GM19328 (cell line): ENCODE data around the gene UNC13D.
"Not testable (repeated sequence)": the region's sequence is repeated elsewhere in the genome, so short reads cannot be mapped to it uniquely, and the experiment has no call there.

ENCODE experiments used
- ATAC-seq: cut with Tn5 transposase; IDR thresholded peaks from one replicate; pipeline ENCODE4 v1.9.1; 2021; ENCODE audit warnings: mild to moderate bottlenecking, moderate library complexity; ENCODE audit not compliant: unreplicated experiment

Gene UNC13D

DNA sequence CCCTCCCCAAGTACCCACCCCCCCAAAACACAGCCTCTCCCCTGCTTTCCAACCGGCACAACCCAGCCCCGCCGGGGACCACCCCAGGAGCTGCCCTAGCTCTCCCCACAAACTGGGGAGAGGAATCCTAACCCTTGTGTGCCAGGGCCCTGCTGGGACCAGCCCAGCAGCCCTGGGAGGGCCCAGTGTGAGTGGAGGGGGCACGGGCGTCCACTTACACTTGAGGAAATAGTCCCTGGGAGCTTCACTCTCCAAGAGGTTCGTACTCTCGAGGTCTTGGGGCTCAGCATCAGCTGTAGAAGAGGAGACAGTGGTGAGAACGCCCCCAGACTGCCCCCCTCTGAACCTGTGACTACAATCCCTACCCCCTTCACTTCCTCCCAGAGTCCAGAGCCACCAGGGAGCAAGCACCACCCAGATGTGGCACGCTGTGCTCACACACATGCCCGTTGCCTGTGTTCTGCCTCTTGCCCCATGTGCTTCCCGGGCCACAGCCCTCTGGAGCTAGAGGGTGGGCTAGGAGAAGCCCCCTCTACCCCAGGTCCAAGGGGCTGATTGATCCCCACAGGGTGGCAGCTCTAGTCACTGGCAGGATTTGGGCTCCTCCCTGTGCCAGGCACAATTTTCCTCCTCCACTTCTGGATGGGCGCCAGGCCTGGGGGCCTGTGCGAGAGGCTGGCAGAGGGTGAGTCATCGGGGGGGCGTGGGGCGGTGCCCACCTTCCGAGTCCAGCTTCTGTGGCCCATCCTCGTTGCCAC, 31.2 kb upstream of the UNC13D start:
- no peak for ATAC-seq

DNA sequence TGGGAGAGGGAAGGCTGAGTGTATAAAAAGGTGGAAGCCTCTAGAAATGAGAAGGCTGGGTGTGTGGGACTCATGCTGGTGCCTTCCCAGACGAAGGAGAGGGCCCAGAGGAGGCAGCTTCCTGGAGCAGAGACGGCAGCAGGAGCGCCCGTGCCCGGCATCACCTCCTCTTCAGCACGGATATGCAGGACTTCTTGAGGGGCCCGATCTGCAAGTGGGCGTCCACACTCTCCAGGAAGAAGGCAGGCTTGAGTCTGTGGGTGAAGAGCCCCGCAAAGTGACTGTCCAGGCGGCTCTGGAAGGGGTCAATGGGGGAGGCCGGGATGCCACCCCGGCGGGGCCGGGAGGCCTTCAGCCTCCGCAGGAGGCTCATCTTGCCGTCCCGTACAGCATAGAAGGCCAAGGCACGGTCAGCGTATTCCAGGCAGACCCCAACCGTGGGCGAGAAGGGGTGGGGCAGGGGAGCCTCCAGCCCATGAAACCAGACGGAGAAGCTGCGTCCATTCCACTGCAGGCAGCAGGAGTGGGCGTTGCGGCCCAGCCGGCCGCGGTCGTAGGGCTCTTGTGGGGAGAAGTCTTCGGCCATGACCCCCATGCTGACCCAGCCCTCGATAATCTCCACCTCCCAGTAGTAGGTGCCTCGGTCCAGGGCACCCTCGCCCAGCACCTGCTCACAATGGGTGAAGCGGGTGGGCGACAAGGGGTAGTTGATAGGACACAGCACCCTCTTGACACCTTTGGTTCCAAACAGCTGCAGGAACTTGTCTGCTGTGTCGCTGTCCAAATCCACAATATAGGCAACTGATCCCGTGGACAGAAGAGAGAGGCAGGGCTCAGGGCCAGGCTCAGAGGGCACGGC, 30.3 kb upstream of the UNC13D start:
- ATAC-seq, result no peak

DNA sequence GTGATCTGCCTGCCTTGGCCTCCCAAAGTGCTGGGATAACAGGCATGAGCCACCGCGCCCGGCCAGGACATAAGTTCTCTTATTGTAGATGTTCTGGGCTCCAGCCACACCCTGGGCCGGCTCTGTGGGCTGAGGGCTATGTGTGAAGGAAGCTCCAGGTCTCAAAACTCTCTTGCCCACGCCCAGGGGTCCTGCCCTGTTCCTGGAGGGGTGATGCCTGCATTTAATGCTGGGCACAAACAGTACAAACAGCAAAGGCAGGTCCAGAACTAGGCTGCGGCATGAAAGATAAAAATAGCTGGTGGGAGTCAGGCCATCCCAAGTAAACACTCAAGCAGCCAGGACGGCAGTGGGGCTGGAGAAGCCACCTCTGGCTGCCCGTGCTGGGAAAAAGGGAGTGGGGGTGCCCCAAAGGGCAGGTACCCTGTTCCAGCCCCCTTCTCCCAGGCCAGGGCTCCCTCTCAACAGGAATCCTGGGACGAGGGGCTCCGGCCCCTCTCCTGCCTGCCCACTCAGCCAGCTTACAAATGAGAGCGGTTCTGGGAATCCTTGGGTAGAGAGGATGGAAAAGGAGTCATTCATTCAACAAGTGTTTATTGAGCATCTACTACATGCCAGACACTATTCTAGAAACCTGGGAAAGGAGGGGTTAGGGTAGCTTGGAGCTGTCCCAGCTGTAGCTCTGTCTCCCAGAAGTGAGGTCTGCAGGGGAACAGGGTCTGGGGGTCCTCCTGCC, 29.6 kb upstream of the UNC13D start:
- ATAC-seq, result no peak

DNA sequence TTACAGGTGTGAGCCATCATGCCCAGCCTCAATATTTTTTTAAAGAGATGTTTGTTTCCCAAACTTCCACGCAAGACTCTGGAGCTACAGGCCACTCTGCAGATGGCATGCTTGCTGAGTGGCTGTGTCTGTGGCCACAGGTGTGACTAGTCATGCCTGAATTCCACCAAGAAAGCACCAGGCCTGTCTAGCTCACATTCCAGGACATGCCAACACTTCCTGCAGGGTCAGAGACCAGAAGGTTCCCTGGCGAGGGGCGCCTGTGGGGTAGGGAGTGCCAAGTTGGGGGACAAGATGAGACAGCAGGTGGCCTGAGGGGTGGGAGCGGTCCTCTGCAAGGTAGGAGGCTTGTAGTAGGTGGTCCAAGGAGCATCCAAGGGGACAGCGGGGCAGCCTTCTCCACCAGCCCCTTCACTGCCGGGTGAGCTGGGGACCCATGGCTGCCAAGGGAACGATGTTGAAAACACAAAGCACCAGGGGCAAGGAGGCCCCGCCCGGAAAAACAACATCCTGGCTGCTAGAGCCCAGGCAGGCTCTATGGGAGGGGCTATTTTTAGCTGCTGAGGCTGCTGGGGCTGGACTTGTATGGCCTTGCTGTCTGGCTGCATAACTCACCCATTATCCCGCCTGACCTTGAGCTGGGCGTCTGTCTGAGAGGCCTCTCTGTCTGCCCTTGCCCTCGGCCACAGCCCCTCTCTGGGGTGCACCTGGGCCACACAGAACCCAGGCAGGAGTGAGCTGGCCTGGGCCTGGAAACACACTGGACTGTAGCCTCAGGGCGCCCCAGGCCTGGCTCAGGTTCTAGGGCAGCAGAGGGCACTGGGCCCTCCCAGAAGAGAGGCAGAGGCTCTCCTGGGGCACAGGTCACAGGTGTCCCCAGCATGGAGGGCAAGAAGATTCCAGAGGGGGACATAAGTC, 28.5 kb upstream of the UNC13D start:
- no peak for ATAC-seq

DNA sequence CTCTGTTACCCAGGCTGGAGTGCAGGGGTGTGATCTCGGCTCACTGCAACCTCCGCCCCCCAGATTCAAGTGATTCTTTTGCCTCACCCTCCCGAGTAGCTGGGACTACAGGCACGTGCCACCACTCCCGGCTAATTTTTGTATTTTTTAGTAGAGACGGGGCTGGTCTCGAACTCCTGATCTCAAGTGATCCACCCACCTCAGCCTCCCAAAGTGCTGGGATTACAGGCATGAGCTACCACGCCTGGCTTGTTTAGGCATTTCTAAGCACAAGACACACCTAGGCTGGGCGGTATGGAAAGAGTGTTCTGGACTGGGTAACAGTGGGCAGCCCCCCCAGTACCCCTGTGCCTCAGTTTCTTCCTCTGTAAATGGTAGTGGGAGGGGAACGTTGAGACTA, 26.0 kb upstream of the UNC13D start:
- ATAC-seq, result not testable (repeated sequence)

DNA sequence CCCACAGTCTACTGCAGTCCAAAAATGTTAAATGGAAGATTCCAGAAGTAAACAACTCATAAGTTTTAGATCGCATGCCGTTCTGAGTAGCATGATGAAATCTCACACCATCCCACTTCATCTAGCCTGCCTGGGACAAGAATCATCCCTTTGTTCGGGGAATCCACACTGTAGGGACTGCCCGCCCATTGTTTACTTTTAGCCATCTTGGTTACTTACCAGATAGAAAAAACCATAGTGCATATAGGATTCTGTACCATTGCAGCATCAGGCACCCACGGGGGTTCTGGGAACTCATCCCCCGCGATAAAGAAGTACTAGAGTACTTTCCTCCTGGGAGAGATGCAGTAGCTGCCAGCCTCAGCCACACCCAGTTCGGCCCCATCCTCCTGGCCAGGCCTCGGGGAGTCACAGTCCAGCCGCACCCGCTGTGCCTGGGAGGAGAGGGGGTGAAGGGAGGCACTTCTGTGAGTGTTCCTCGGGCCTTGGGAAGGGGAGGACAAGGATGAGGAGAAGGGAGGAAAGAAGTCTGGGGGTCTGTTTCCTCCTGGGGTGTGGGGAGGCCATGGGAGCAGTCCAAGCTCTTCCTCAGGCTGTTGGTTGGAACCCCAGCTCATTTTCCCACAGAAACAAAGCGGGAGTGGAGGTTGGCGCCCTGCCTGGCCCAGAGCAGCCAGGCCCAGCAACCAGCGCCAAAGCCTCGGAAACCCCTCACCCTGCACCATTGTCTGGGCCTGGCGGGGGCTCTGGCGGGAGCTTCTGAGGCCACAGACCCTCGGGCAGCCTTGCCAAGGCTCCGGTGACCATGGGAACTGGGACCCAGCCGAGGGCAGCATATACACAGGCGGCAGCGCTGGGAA, 25.3 kb upstream of the UNC13D start:
- ATAC-seq, result no peak

DNA sequence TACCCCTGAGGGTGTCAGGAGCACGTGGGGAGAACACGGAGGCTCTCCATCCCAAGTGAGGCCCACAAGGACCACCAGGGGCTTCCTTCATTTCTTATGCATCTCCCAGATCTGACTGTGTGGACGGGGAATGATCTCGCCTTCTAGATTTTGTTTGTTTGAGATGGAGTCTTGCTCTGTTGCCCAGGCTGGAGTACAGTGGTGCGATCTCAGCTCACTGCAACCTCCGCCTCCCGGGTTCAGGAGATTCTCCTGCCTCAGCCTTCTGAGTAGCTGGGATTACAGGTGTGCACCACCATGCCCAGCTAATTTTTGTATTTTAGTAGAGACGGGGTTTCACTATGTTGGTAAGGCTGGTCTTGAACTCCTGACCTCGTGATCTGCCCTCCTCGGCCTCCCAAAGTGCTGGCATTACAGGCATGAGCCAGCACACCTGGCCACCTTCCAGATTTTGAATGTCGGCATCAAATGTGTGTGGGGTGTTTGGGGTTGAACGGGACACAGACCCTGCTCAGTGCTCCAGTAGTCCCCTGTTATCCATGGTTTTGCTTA, 24.6 kb upstream of the UNC13D start:
- not testable (repeated sequence) for ATAC-seq

DNA sequence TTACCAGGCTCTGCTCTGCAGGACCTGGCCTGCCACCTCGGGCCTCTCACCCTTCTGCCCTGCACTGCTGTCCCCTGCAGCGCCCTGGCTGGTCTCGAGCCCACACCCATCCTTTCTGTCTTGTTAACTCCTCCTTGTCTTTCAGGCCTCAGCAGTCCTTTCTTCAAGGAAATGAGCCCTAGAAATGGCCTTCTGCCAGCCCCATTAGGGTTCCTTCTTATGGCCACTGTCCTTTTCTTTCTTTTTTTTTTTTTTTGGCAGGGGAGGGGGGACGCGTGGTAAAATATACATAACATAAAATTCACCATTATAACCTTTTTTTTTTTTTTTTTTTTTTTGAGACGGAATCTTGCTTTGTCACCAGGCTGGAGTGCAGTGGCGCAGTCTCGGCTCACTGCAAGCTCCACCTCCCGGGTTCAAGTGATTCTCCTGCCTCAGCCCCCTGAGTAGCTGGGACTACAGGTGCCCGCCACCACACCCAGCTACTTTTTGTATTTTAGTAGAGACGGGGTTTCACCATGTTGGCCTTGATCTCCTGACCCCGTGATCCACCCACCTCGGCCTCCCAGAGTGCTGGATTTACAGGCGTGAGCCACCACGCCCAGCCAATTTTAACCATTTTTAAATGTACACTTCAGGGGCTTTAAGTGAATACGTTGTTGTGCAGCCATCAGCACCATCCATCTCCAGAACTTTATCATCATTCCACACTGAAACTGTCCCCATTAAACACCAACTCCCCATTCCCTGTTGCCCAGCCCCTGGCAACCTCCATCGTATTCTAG, 21.4 kb upstream of the UNC13D start:
- not testable (repeated sequence) for ATAC-seq

DNA sequence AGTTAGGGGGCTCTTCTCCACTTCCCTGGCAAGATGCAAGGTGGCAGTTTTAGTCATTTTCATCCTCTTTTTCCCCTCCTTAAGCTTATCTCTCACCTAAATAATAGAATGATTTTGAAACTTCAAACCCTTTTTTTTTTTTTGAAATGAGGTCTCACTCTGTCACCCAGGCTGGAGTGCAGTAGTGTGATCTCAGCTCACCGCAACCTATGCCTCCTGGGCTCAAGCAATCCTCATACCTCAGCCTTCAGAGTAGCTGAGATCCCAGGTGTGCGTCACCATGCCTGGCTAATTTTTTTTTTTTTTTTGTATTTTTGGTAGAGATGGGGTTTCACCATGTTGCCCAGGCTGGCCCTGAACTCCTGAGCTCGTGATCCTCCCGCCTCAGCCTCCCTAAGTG, 20.7 kb upstream of the UNC13D start:
- not testable (repeated sequence) for ATAC-seq

DNA sequence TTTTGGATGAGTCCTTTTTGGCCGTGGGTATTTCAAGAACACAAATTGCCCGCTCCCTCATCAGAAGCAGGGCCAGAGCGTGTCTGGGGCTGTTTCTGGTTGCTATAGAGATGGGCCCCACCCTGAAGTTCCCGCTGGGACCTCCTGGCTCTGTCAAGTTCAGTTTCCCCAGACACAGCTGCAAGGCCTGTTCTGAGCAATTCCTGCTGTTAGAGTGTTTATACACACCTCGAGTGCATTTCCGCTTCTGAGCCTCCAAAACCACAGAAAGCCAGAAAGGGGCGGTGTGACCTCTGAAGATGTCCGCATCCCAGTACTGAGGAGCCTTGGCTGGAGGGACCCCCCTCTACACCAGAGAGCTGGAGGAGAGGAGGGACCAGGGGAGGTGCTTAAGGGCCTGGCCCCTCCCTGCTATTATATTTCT, 20.3 kb upstream of the UNC13D start:
- ATAC-seq, result peak; percentile 57

DNA sequence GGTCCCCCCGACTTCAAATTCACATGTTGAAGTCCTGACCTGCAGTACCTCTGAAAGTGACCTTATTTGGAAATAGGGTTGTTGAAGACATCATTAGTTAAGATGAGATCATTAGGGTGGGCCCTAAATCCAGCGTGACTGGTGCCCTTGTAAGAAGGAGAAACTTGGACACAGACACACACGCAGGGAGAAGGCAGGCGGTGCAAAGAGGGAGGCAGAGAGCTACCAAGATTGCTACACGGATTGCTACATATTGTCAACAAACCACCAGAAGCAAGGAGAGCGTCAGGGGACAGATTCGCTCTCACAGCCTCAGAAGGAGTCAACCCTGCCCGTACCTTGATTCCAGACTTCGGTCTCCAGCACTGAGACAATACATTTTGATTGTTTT, 17.7 kb upstream of the UNC13D start:
- no peak for ATAC-seq

DNA sequence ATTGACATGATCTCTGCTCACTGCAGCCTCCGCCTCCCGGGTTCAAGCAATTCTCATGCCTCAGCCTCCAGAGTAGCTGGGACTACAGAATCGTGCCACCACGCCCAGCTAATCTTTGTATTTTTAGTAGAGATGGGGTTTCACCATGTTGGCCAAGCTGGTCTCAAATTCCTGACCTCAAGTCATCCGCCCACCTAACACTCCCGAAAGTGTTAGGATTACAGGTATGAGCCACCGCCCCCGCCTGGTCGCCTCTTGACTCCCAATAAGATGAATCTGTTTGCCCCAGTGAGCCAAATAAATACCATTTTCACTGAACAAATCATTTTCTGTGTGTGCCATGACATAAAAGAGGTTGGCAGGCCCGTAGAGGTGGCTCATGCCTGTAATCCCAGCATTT, 15.2 kb upstream of the UNC13D start:
- not testable (repeated sequence) for ATAC-seq

DNA sequence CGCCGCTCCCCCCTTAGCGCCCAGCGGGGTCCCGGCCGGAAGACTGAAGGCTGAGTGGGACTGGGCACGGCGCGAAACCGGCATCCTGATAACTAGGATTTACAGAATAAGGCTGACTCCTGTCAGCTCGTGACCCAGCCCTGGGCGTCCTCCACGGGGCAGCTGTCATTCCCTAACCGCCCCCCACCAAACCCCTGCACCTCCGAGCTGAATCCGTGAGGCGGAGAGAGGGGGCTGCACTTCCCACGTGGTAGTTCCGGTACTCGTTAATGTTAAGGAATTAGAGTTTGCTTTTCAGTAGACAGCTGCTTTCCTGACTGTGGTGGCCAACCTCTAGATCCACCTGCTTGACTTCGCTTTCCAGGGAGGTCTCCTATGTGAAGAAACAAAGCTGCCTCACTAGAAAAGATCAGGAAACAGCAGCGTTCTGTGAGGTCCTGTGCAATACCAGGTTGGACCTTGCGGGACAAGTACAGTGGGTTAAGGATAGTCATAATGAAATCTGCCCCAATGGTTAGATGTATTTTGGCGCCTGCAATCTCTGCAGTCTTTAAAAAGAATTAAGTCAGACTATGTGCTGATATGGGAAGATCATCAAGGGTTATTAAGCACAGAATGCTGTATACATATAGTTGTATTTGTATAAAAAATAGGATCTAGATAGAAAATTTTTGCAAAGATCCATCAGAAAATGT, 12.0 kb upstream of the UNC13D start:
- no peak for ATAC-seq

DNA sequence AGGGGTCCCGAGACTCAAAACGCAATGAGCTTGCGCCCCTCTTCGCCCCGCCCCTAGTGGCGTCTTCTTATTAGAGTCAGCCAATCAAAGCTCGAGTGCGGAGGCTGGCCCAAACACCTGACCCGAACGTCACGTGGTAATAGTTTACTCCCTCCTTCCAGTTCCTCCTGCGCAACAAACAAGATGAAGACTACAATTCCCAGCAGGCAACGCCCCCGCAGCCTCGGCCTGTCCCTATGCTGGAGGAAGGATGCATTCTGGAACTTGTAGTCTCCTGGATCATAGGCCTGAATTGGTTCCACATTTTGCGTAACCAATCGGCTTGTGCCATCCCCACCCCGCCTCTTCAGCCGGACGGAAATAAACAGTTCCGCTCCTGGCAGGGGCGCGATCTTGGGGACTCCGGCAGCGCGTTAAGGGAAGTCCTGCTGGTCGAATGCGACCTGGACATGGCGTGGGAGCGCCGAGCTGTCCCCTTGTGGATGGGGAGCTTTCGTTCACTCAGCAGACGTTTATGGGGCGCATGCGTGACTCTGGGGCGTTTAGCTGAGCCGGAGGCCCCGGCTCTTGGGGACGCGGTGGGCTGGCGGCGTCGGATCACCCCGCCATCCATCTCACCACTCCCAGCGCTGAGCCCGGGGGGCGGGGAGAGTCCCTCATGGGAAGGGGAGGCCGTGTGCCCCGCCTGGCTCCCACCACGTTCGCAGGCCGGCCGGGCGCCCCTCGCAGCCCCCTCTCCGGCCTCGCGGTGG, 11.3 kb upstream of the UNC13D start, which contains the start of gene WBP2:
TSS of gene WBP2 (minus strand) at position 26 of the 752 bp plus-strand sequence. CDS start 38 bp downstream, outside the sequence.
- peak; percentile 81 for ATAC-seq

DNA sequence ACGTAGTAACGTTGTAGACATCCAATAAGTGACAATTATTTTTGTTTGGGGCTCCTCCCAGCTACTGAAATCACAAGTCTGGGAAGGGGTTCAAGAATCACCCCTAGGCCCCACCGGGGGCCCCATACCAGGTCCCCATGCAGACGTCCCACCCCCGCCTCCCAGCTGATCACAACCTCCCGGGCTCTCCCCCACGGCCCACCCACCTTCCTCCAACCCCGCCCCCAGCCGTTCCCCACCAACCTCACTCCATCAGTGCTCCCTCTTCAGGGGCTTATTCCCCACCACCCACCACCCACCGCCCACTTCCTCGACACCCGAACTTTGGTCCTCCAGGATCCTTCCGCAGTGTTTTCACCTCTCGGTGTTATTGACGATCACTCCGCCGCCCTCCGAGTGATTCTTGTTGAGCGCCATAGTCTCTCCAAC, 10.7 kb upstream of the UNC13D start:
- ATAC-seq, result no peak

DNA sequence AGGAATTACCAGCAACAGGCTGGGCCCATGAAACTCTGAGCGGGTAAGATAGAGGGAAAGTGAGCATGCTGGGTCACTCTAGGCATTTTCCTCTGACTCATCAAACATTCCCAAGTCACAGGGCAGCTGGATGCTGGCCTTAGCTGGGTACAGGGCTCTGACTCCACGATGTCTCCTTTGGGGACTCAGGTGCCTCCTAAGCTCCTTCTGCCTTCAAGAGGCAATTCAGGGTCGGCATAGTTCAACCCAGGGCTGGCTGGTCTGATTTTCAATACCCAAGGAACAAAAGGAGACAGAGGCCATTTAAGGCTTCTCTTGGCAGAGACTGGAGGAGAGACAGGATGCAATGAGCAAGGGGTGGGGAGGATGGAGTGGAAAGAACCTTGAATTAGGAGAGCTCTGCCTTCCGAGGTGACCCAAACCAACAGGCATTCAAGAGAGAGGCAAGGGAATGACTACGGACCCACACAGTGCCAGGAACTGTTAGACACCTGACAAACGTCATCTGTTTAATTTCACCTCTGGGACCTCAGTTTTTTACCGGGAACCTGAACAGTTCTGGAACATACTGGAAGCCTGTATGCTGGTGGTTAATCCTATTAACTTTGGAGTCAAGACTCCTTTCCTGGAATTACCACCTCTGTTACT, 10.0 kb upstream of the UNC13D start:
- ATAC-seq, result no peak
